ENCODE data around the gene CFAP77.

GRCh38 chr9:132366481-132366880 lies 43.5 kb upstream of the CFAP77 start:
- TF ChIP-seq CTCF (IDR thresholded peaks at IDR 0.05) (no peak), POLR2A (IDR thresholded peaks at IDR 0.05) (no peak), POLR2AphosphoS5 (IDR thresholded peaks at IDR 0.05) (no peak)

Measured in prostate gland (tissue), 2 donors.